Activated naive CD4-positive, alpha-beta T cell (primary cell): ENCODE measurements around the gene KIAA0319L.
A peak's percentile ranks its signal among the peaks of the same experiment; 100 is the strongest.
"Not testable (repeated sequence)": the region's sequence is repeated elsewhere in the genome, so short reads cannot be mapped to it uniquely, and the experiment has no call there.

Experiments used
- DNase-seq, 4 experiments: peaks; one replicate each; lab custom pipeline; 2025; lab: John Stamatoyannopoulos, UW

KIAA0319L gene

DNA sequence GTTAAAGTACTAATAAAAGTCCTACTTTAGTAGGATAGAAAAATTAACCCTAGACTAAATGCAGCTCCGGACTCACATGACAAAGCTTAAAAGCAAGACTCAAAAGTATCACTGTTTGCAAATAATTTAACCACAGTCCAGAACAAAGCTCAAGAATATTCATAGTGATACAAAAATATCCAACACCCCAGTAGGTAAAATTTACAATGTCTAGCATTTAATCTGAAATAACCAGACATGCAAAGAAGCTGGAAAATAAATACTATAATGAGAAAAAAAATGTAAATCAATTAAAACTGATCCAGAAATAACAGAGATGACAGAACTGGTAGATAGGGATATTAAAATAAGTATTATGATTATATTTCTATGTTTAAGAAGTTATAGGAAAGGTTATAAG lies 67.0 kb downstream of the KIAA0319L start:
- no peak for DNase-seq

DNA sequence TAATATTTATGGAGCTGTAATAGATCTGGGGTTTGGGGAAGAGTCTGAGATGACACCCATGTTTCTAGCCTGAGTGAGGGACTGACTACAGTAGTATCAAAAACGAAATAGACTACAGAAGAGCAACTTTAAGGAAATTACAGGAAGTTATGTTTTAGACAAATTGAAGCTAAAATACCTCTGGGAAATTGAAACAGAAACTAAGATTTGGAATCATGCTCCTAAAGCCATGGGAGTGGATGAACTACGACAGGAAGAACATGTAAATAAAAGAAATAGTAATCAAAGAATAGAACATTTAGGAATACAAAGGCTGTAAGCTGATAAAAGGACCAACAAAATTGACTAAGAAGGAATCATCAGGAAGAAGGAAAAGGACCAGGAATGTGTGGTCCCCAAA lies 68.9 kb downstream of the KIAA0319L start:
- DNase-seq: no peak

DNA sequence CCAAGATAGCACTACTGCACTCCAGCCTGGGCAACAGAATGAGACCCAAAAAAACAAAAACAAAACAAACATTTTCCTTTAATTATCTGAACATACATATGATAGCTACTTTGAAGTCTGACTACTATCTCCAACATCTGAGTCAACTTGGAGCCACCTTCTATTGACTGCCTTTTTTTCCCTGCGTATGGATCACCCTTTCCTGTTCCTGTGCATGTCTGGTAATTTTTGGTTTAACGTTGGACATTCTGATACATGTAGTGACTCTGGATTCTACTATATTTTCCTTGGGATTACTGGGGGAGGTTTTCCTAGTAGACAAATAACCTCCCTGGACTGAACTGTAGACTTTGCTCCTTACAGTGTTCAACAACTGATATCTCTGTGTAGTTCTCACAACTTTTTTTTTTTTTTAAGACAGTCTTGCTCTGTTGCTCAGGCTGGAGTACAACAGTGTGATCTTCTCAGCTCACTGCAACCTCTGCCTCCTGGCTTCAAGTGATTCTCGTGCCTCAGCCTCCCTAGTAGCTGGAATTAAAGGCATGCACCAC lies 70.3 kb downstream of the KIAA0319L start:
- DNase-seq: no peak

DNA sequence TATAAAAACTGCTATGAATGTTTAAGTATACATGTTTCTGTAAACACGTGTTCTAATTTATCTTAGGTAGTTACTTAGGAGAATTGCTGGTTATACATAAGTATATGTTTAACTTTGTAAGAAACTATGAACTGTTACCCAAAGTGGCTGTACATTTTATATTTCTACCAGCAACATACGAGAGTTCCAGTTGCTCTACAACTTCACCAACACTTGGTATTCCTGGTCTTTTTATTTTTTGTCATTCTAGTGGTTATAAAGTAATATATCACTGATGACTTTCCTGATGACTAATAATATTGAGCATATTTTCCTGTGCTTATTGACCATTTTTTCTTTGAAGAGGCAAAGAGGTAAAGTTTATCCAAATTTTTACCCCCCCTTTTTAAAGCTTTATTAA lies 76.0 kb downstream of the KIAA0319L start:
- DNase-seq: no peak

DNA sequence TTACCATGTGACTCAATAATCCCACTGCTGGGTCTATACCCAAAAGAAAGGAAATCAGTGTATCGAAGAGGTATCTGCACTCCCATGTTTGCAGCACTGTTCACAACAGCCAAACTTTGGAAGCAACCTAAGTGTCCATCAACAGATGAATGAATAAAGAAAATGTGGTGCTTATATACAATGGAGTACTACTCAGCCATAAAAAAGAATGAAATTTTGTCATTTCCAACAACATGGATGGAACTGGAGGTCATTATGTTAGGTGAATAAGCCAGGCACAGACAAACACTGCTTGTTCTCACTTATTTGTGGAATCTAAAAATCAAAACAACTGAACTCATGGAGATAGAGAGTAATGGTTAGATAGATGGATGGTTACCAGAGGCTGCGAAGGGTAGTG lies 79.3 kb downstream of the KIAA0319L start:
- DNase-seq: no peak

DNA sequence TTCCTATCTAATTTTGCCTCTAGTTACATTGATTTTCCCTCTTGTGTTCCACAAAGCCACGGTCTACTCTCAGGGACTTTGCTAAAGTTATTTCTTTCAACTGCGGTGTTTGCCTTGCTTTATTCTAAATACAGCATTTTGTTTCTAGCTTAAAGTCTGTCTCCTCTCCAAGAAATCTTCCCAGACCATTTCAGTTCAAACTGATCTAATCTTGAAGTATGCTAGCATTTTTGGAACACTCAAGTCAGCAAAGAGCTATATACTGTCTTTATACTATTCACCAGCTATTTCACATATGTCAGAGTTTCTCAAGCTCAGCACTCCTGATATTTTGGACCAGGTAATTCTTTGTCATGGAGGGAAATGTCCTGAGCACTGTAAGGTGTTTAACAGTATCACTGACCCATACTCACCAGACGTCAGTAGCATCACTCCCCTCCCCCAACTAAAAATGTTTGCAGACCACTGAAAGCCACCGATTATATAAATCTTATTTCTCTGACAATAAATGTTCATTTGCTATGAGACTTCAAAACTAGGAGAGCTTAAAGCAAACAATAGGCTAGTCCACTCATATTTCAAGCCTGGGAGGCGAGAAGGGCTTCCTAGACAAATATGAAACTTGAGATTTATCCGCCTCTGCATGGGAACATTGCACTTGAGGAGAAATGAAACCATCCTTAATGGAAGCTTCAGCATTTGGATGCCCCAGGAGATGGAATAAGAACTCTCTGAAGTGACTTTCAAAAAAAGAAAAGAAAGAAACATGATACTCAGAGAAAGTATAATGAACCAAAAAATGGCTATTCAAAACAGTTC lies 81.1 kb downstream of the KIAA0319L start:
- no peak for DNase-seq

DNA sequence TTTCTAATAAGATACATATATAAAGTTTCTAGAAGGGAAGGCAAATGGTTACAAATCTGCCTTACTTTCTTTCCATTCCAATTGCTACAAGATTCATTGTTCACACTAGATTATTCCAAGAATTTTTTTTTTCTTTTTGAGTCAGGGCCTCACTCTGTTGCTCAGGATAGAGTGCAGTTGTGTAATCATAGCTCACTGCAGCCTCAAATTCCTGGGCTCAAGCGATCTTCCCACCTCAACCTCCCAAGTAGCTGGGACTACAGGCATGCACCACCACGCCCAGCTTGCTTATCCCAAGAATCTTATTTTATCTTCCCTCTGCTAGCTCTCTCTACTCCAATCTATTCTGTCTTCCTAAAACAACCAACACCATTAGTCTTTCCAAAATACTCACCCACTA lies 81.8 kb downstream of the KIAA0319L start:
- no peak for DNase-seq

DNA sequence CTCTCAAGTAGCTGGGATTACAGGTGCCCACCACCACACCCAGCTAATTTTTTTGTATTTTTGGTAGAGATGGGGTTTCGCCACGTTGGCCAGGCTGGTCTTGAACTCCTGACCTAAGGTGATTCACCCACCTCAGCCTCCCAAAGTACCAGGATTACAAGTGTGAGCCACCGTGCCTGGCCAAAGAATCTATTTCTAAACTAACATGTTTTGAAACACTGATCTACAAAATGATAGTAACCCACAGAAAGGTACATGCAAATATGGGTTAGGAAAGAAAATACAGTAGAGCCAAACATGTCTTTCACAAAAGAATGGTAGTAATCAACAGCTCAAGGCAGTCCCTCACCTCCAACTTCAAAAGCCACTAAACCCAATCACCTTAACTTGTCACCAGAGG lies 84.0 kb downstream of the KIAA0319L start:
- not testable (repeated sequence) for DNase-seq

DNA sequence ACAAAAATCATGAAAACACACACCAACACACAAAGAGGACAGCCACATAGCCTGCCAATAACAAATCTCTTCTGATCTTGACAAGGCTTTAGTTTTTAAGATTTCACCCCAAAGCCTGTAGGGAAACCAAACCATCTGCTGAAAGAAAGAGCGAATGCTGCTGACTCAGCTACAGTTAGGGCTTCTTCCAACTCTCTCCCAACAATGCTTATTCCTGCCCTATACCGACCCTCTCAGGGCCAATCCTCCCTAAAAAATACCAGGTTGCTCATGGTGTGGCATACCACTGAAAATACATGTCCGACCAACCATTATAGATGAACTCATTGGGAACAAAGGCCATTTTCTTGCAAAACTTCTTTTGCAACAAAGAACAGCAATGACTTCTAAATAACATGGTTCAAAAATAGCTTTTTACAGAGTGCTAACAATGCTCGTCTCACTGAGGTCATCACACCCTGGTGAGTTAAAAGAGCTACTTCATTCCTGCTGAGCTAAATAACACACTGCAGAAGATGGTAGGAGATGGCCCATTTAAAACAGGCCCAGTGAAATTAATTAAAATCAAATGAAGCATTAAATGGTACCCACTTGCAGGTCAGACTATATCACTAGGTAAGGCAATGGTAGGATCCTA lies 86.1 kb downstream of the KIAA0319L start:
- no peak for DNase-seq

DNA sequence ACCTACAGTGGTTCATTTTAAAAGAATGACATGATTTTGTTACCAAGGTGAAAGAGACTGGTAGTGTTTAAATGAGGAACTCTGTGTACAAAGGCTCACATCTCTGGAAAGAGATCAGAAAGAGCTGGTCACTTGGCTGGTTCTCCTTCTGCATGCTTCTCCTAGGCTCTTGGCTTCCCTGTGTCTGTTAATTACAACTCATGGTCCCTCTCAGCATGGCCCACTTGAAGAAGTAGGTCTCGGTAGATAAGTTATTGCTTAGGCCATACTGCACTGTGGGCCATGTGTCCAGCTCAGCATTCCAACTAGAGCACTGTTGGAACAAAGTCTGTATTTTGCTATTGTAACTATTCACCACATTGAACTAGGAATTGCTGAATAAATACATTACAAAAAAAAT lies 91.1 kb downstream of the KIAA0319L start:
- DNase-seq: no peak

DNA sequence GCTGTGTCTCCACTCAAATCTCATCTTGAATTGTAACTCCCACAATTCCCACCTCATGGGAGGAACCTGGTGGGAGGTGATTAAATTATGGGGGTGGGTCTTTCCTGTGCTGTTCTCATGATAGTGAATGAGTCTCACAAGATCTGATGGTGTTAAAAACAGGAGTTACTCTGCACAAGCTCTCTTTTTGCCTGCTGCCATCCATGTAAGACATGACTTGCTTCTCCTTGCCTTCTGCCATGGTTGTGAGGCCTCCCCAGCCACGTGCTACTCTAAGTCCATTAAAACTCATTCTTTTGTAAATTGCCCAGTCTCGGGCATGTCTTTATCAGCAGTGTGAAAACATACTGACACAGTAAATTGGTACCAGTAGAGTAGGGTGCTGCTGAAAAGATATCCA lies 93.5 kb downstream of the KIAA0319L start:
- DNase-seq: not testable (repeated sequence)

DNA sequence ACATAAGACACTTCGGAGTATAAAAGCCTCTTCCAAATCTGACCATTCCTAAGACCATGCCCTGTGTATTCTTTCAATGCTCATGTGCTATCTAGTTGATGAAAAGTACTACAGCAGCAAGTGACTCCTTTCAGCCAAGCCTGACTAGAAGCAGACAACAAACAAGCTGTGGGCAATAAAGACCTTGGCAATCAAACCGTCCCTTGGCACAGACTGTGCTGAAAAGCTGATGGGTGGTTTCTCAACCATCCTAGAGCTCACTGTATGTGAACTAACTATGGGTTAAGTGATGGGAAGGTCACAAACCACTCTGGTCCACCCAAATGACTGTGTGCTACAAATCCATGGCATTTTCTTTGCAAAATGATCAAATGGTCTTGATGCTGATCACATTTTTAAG lies 94.0 kb downstream of the KIAA0319L start:
- DNase-seq: no peak

DNA sequence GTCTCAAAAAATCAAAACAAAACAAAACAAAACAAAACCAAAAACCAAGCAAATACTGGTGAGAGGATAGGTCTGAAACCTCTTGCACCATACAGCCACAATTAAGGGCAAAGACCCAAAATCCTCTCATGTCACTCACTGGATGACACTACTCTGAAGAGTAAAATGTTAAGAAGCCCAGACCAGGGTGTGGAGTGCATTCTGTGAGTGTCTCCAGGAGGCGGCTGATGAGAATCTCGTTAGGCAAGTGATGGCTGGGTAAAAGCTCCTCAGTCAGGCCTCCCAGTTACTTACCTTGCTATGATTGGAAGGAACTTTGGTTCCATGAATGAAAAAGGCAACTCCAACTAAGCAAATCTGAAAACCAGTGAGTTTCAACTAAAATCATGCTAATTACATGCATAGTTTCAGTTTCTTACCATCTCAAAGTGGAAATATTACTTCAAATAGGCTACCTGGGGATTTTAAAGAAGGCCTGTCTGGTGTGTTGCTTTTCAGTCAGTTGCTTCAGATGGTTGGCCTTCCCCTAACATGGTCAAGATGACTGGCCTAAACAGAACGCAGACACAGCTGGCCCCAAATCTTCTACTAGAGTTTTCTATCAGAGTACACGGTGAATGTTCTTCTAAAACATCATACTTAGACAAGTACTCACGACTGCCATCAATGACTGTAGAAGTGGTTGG lies 95.1 kb downstream of the KIAA0319L start:
- no peak for DNase-seq

DNA sequence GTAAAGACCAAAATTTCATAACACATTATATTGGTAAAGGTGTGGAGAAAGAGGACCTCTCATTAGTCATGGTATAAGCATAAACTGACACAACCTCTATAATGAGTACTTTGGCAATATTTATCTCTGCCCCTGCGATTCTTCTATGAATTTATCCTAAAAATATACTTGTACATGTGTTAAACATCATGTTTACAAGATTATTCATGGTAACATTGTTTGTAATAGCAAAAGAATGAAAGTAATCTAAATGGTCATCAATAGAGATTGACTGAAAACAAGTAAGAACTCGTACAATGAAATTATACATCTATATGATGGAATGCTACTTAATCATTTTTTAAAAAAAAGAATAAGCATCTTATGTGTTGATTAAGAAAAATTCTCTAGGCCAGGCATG lies 96.4 kb downstream of the KIAA0319L start:
- no peak for DNase-seq

DNA sequence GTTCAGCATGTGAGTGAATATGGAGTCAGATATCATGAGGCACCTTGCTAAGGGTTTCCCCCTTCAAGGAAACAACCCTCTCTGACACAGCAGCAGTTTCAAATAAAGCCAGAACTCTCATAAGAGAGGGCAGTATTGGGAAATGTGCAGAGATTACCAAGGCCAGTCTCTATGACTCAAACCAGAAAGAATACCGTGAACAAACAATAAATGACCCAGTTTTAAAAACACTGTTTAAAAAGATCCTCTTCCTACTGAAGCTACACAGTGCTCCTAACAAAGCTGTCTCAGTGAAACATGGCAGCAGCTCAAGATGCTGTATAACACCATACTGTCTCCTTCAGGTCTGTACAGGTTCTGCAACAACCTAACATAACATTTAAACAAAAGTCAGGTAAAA lies 102.6 kb downstream of the KIAA0319L start:
- DNase-seq: no peak

DNA sequence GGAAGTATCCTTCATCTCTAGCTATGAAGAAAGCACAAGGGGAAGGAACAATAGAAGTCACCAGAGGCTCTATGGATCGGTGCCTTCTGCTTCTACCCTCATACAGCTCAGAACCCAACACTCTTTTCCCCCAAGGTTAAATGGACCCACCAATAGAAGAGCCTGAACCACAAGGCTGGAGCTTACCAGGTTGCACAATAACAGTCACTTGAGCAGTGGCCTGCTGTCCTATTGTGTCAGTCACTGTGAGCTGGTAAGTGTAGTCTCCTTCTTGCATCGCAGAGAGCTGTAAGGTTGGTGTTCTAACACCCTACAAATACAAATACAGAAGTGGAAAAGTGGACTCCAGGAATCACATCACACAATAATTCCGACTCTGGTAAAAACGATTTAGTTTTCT lies 103.0 kb downstream of the KIAA0319L start:
- DNase-seq: no peak

DNA sequence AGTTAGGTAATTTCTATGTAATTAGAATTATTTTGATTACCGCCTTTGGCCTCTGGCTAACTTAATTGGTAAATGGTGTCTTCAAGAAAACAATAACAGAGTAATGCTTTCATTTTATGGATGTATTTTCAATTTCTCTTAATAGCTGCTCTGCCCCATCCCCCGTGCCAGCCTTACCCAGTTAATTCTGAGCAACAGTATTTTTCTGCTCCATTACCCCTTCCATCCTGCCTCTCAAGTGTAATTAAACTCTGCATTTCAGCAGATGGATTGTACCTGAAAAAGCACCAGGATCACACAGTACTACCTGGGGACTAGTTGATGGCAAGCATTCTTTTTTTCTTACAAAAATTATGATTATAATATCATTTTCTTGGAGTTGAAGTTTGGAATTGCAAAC lies 104.2 kb downstream of the KIAA0319L start:
- no peak for DNase-seq

DNA sequence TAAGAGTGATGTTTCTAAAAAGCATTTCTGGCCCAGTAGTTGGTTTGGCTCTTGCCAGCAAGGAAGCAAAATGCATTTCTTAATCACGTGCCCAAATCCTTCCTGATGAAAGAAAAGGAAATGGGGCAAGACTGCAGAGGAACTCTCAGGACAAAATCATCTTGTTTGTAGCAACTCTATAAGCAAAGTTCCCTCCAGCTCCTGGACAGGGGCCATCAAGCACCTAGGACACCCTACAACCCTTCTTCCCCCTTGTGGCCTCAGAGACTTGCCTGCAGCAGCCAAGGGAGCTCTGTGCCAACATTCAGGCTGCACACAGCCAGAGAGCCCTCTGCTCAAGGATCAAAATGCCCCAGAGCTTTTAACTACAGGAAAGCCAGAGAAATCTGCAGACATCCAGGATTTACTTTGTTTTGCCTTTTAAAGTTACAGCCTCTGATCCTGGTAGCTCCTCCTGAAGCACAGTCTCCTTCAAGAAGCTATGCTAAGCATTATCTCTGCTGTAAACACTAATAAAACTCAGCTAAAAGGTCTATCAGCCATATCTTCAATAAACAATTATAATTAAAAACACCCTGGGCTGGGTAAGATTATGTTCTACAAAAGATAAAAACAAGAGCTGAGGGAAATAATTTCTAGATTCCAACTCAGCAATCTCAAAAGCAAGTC lies 105.0 kb downstream of the KIAA0319L start:
- DNase-seq: no peak

DNA sequence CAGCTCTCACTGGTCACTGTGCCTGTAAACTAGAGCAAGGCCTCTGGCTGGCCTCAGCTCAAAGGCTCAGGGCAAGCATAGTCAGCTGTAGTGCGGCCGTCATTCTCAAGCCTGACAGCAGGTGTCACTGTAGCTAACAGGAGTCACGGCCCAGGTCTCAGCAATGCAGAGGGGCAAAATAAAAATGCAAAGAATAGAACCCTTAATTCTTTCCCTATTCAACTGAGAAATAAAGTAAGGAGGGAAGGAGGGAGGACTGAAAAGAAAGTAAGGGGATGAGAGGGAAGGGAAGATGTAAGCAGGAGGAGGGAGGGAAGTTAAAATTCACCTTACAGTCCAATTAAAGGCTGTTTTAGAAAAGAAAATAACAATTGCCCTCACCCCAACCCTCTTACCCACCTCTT lies 106.1 kb downstream of the KIAA0319L start:
- DNase-seq: peak; percentile 49 to 67 (median 62)

DNA sequence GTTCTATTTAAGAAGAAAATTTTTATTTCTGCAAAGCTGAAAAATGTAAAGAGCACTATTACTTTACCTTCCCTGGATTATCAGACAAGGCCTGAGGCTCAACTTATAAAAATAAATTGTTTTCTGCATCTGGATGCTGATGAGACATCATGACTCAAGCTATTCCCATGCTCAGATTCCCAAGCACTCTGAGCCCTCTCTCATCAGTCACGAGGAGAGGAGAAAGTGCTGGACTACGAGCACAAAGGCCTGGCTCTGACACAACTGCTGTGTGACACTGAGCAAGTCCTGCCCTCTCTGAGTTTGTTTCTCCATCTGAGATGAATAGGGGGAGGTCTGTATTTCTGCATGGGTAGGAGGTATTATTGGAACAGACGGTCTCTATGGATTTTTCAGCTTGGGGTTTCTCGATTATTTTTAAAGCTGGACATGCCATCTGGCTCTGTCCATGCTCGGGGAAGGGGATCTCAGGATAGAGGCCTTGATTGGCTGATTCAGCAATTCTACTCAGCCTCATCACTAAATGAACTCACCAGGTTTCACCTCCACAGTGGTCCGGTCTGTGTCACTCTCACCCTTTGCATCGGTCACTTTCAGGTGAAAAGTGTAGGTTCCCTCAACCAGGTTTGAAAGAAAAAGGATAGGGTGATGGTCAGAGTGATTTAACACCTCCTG lies 107.7 kb downstream of the KIAA0319L start:
- no peak for DNase-seq

DNA sequence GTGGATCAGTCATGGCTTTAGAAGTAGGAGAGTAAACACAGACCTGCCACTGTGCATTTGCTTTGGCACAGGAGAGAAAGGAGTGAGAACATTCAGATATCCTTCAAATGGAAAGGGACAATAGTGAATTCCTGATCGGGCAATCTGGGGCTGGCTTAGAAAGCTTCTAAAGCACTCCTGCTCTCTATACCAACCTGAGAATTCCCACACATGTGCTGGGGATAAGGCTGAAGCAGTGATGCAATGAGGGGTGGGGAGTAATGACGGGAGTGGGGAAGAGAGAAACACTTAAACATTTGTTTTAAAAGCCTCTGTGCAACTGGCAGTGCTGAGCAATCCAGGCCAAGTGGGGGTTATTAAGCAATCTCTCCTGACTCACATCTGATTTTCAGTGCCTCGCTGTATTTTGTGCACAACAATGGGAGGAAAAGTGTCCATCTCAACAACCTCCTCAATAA lies 108.8 kb downstream of the KIAA0319L start:
- no peak for DNase-seq

DNA sequence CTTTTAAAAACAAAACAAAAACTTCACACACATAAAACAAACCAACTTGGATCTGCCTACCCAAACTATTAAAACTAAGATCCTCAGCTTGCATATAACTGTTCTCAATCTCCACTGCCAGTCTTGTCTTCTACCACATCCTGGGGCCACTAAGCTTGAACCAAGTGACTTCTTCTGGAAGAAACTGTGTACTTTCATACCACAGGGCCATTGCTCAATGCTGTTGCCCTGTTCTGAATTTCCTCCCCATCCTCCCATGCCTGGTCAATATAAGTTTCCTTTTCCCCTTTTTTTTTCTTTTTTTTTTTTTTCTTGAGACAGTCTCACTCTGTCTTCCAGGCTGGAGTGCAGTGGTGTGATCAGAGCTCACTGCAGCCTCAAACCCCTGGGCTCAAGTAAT lies 109.9 kb downstream of the KIAA0319L start:
- DNase-seq: no peak
